ENCODE data around the gene DEPDC1.

DNA sequence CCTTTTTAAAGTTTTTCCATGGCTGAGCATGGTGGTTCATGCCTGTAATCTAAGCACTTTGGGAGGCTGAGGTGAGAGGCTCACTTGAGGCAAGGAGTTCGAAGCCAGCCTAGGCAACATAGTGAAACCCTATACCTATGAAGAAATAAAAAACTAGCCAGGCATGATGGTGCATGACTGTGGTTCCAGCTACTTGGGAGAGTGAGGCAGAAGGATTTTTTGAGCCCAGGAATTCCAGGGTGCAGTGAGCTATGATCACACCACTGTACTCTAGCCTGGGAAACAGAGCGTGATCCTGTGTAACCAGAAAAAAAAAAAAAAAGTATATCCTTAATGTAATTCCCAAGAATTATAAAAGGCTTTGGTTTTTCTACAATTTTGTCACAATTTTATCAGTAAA lies 17.4 kb downstream of the DEPDC1 start:
- TF ChIP-seq, protein P1, sequence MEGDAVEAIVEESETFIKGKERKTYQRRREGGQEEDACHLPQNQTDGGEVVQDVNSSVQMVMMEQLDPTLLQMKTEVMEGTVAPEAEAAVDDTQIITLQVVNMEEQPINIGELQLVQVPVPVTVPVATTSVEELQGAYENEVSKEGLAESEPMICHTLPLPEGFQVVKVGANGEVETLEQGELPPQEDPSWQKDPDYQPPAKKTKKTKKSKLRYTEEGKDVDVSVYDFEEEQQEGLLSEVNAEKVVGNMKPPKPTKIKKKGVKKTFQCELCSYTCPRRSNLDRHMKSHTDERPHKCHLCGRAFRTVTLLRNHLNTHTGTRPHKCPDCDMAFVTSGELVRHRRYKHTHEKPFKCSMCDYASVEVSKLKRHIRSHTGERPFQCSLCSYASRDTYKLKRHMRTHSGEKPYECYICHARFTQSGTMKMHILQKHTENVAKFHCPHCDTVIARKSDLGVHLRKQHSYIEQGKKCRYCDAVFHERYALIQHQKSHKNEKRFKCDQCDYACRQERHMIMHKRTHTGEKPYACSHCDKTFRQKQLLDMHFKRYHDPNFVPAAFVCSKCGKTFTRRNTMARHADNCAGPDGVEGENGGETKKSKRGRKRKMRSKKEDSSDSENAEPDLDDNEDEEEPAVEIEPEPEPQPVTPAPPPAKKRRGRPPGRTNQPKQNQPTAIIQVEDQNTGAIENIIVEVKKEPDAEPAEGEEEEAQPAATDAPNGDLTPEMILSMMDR (IDR thresholded peaks at IDR 0.05; ENCODE audit: low read depth, low read length), result no peak
- no peak for TF ChIP-seq EZH2phosphoT487 (IDR thresholded peaks at IDR 0.05; ENCODE audit: low read depth)
